Skeletal muscle cell (primary cell): ENCODE data around the gene PXN.

Source experiments
- DNase-seq: peaks from one replicate; pipeline ENCODE4 v3.0.0-alpha.2; 2010; ENCODE audit warnings: low read depth
- H3K4me3 ChIP-seq: 2 replicates; pipeline ENCODE4 v1.5.1; 2011; ENCODE audit warnings: low read depth, mild to moderate bottlenecking, control low read depth, low read length, moderate library complexity

Gene PXN

DNA sequence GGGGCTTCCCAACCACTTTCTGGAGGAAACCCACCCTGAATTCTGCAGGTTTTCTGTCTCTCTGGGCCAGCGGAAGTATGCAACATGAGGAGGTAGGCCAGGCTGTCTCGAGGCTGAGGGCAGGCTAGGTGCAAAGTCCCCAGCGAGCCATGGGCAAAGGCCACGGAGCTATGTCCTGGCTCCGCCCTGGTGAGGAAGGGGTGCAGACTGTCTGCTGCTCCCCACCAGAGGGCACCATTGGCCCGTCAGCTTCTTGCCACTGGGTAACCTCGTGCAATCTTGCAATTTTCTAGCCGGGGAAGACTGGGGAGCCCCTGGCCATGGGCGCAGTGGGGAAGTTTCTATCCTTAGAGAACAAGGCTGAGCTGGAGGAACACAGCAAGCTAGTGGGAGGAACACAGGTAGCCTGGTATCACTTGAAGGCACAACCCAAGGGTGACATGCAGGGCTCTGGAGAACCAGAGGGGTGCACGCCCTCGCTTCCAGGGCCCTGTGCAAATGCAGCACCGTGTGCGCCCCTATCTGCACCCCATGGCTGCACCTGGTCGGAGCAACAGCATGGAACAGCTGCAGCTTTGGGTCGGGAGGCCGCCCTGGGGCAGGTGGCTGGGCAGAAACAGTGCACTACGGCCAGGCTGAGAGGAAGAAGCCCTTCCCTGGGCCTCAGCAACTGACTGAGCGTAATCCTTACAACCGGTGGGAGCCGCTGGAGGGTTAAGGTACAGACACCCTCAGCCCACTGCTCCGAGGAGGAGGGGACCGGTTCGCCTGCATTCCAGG lies 37.0 kb downstream of the PXN start:
- DNase-seq, result peak; percentile 36
- peak overlapping the region; percentile 2 for H3K4me3 ChIP-seq

DNA sequence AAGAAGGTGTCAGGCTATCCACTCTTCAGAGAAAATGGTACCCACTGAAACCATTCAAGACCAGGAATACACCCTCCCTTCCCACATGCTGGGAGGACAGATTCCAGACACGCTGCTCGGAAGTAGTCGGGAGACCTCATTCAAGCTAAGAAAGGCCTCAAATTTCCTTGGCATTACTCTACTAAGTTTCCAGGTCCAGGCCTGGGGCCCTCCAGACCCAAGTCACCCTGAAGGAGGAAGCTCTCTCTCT lies 37.6 kb downstream of the PXN start:
- DNase-seq, result no peak
- no peak overlapping the region for H3K4me3 ChIP-seq

DNA sequence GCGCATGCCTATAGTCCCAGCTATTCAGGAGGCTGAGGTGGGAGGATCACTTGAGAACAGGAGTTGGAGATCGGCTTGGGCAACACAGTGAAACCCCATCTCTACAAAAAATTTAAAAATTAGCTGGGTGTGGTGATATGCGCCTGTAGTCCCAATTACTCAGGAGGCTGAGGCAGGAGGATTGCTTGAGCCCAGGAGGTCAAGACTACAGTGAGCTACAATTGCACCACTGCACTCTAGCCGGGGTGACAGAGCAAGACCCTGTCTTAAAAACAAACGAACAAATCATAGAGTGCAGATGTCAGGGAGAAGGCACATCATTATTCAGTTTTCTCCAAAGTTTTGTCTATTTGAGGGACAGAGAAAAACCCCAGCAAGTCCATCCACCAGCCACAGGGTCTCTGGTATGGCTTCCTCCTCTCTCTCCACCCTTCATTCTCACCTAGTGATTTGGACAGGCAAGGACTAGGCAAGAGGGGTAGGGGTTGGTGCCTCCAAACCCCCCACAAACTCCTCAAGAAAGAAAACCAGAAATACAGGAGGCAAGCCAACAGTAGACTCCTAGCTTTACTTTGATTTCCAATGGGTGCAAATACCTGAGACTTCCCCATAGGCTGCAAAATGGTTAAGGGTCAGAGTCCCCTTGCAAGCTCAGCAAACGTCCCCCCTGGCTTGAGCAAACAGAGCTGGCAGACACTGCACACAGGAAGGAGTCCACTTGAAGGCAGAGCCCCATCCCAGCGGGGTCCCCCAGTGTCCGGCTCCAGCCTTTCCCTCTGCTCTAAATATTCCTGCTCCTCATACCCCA lies 38.1 kb downstream of the PXN start:
- DNase-seq, result no peak
- H3K4me3 ChIP-seq, result no peak overlapping the region

DNA sequence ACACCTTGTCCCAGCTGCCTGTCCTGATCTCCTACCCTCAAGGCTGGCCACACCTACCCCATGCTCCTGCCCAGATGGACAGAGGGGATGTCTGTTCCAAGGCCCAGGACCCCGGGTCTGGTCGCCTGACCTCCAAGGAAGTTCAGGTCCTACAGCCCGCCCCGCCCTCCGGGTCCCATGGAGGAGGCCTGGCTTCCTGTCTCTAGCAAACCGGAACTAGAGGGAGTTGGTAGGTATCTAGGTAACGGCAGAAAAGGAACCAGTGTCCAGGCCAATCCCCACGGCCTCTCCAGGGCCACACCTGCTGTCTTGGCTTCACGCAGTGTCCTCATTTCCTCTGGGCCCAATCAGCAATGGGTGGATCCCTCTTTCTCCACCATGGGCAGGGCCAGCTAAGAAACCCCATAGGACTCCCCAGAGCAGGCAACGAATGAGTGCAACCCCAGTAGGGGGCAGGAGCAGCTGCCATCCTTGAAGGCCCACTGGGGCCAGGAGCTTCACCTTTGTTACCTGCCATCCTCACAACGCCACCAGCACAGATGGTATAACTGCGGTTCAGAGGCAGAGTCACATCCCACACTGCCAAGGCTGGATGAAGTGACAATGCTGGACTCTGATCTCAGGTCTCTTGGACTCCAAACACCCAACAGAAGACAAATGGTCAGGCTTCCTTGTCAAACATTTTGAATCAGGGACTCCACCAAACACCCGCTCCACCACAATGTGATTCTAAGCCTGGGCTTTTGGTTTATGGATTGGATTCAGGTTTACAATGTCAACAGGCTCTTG lies 39.5 kb downstream of the PXN start:
- no peak overlapping the region for H3K4me3 ChIP-seq
- DNase-seq, result no peak

DNA sequence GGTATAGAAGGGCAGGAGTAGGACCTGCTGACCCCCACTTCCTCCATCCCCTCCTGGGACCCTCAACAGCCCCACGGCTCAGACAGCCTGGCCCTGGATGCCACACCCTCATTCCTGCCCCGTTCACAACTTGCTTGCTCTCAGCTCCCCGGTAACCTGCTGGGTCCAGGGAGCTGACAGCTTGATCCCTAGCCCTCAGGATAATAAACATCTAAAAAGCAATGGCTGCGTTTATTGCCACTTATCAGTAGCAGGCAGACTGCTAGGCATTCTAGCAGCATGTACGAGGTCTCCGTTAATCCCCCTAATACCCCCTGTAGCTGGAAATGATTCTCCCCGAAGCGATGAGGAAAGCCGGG lies 40.4 kb downstream of the PXN start:
- H3K4me3 ChIP-seq, result no peak overlapping the region
- no peak for DNase-seq

DNA sequence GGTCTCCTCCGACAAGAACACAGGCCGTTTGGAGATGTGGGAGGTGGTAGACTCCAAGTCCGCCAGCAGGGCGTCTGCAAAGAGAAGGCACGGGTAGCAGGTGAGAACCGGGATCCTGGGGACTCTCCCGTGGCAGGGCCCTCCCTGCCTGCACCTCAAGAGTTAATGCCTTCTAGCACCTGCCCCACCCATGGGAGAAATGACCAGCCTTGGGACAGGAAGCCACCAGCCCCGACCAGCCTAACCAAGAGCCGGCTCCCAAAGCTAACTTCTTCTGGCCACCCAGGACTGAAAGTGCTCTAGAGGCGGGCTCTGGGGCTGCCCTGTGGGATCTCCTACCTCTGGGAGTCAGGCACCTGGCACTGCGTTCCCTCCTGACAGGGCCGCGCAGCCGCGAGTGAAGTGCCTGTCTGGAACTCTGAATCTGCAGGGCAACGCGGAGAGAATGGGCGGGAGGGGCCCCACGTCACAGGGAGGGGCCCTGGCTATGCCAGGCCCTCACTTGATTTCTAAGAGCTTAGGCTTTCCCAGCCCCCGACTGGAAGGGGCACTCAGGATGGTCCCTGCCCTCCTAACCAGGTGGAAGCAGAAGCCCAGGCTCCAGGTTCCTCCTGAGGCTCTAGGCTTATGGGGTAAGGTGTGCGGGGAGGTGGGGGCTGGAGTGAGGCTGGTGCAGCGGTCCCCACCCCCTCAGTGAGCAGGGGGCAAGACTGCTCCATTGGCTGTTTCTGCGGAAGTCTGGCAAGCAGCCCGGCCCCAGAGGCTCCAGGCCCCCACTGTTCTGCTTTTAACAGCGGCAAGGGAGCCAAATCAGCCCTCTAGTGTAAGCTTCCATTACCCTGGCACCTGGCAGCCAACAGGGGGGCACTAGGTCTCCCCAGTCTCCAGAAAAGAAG lies 41.0 kb downstream of the PXN start:
- H3K4me3 ChIP-seq, result no peak overlapping the region
- DNase-seq, result no peak

DNA sequence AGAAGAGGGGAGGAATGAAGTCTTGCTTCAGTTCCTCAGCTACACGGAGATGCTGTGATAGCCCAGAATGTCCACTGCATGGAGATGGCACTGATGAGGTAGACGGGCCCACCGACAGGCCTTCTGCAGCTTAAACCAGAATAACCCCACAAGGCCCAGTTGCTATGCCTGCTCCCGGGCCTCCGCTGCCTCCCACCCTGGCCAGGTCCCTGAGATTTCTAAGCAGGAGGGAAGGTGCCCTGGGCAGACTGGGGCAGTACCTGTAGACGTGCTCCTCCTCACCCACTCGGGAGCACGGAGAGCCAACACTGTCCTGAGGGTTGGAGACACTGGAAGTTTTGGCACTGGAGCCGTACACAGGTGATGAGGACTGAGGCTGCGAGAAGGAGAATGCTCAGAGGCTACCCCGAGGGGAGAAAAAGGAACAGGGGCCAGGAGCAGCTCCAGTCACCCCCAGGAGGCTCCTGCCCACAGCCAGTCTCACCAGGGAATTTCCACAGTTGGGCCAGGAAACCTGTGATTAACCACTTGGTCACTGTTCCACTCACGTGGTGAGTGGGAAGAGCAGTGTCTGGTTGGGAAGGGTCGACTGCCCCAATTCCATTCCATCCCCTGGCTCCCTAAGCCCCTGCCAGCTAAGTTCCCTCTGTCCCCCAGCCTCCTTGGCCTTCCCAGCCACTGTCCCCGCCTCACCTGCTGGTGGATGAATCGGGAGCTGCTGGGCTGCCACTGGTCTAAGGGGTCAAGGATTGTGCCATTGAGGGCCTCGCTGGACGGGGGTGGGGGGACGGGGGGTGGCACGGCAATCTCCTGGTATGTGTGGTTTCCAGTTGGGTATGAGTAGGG lies 41.8 kb downstream of the PXN start:
- no peak overlapping the region for H3K4me3 ChIP-seq
- DNase-seq, result no peak

DNA sequence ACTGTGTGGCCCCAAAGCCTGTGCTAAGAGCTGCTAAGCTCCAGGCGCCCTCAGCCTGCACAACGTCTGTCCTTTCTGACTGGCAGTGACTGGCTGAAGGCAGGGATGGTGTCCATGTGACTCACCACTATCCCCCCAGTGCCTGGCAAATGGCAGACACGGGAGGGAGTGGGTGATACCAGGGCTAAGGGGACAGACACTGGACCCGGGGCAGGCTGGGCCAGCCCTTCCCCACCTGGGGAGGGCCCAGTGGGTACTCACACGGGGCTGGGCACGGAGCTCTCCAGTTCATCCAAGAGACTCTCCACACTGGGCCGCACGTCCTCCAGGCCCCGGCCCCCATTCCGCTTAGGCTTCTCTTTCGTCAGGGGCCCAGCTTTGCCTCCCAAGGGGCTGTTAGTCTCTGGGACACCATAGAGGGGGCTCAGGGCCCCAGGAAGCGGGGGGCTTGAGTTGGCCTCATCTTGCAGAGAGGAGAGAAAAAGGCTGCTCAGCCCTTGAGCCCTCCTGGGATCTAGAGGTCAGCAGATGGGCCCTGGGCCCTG lies 43.2 kb downstream of the PXN start:
- no peak for DNase-seq
- no peak overlapping the region for H3K4me3 ChIP-seq

DNA sequence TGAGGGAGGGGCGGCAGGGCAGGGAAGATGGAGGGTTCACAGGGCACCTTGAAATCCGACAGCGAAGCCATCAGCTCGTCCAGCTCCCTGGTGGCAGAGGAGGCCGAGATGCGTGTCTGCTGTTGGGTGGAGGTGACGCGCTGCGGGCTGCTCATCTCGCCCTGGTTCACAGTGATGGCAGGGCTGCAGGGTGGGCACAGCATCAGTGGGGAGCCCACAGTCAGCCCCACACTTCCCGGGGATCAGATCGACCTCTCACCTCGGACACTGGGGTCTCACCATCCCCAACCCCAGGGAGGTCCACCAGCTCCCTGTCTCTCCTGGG lies 44.0 kb downstream of the PXN start:
- no peak overlapping the region for H3K4me3 ChIP-seq

DNA sequence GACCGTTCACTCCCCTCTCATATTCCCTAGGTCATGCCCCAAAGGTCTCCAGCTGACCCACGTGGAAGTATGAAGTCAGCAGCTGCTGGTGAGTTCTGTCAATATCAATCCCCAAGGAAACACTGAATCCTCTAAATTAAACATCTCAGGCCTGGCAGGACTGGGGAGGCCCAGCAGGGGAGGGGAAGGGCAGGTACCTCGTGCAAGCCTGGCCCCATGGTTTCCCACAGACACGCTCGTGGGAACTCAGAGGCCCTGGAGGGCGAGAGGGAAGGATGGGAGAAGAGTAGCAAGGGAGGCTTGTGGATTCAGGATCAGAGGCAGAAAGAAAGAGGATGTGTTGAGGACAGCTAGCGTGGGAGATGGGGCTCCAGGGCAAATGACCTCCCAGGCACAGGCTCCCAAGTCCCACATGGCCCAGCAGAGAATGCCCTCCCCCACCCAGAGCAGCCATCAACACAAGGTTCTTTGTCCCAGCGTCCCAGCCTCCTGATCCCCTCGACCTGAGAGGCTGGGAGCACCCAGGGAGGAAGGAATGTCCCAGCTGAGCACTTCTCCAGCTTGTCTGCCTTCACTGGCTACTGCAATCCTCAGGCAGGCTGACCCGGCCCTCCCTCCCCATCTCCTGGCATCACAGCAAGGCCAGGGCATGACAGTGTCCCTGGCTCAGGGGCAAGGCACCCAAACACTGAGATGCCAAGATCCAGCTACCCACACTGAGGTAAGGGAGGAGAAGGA lies 44.5 kb downstream of the PXN start:
- no peak overlapping the region for H3K4me3 ChIP-seq
- no peak for DNase-seq

More for the DNA sequence above, 44.0 kb downstream of the PXN start:
- no peak for DNase-seq

DNA sequence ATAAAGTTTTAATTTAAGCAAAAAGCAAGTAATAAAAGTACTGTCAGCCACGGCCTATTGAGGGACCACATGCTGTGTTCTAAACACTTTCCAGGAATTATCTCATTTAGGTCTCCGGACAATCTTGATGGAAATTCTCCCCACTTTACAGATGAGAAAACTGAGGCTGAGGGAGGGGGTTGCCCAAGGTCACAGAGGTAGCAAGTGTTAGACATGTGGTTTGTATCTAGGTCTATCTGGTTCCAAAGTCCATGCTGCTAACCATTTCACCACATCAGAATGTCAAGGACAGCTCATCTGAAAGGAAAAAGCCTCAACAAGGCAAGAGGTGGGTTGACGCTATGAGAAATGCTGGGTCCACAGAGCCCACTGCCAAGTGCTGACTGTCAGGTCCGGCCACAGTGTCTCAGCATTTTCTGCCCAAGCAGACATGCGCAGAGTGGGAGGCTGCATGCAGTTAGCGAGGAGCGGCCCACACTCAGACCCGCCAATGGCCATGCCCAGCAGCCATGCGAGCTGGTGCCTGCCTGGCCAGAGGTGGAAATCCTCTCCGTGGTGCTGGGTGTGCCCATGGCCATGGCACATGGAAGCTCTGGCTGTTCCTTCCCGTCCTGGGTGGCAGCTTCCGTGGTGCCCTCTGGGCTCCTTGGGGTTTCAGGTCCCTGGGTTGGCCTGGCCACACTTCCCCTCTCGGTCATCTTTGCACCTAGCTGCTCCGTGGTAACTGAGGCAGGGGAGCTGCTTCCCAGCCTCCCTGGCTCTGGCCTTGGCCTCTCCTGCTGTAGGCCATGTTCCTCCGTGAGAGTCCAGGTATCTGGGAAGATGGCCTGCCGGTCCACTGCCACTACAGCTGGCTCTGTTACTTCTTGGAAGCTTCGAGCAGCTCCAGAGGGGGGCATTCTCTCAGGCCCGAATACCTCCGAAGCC lies 46.6 kb downstream of the PXN start:
- DNase-seq, result no peak
- H3K4me3 ChIP-seq, result no peak overlapping the region

DNA sequence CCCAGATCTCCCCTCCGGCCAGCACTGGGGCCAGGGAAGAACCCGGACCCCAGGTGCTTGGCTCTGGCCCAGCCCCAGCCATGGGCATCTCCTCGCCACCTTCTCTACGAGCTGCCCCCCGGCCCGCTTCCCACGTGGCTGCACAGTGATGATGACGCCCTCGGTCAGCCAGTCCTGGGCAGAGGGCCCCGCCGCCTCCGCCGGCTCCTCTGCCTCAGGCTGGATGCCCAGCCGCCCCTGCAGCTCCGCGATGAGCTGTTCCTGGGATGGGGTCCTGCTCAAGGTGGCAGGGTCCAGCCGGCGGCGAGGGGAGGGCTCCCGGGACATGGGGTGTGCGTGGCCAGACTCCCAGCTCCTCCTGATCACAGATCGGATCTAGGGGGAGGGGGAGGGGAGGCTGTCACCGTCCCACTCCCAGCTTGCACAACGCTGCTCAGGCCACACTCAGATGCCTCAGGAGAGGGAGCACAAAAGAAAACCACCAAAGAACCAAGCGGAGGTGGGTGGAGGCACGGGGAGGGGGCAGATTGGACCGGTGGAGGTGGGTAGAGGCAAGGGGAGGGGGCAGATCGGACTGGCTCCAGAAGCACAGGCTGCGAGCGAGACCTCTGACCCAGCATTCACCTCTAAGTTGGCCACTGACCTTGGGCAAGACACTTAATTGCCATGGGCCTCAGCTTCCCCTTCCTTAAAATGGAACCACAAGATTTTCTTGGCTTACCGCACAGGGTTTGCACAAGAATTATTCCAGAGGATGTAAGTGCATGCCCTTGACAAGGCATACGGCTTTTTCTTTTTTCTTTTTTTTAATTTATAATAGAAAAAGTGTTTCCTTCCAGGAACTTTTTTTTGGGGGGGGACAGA lies 48.6 kb downstream of the PXN start:
- H3K4me3 ChIP-seq, result no peak overlapping the region
- no peak for DNase-seq

DNA sequence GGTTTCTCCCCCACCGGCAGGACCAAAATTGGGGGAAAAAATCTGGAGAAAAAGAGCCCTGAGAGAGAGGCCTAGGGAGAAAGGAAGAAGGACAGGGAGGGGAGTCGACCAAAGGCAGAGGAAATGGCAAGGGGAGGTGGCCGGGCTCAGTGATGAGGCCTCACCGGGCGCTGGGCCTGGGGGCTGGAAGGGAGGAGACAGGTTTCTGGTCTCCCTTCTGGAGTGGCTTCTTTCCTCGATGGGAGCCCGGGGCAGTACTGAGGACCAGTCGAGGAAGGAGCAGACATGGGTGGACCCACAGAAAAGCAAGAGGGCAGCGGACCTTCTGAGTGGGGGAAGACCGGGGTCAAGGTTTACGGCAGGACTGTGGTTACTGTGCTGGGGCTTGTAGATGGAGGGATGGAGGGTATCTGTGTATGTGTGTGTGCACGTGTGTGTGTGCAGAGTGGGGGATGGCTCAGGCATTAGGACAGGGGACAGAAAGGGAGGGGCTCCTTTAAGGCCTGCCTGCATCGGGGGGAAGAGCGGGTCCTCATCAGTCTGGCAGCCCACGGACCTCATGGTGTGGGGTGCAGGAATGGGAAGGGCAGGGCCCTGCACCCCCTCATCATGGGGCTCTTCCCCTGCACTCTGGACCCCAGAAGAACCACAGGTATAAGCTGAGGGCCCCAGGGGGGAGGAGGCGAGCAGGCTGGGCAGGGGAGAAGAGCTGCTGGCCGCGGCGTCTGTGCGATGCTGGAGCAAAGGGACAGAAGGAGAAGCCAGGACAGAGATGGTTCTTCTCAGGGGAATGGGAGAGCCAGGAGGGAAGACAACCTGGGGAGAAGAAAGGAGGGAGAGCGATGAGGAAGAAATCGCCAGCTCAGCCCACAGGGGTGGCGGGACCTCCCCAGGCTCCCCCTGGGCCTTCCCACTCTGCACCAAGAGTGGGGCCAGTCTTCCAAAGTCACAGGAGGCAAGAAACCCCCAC lies 49.5 kb downstream of the PXN start:
- no peak for DNase-seq
- no peak overlapping the region for H3K4me3 ChIP-seq

DNA sequence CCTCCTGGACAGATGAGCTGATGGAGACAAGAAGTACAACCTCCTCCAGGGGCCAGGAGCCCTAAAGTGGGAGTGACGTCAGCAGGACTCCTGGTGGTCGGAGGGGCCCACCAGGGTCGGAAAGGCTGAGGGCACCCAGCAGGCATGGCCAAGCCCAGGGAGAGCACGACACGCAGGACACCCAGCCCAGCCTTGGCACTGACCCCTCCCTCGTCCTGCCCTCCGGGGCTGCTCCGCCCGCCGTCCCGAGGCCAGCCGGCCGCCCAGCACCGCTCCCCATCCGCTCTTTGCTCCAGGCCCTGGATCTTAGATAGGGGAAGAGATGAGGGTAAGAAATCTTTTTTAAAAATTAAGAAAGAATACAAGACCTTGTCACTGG lies 50.2 kb downstream of the PXN start:
- no peak for DNase-seq
- no peak overlapping the region for H3K4me3 ChIP-seq
